HG03469 (cell line): ENCODE results near the gene PARP9.

ENCODE experiments used
- ATAC-seq: cut with Tn5 transposase; IDR thresholded peaks from one replicate; pipeline ENCODE4 v1.9.1; 2021; ENCODE audit warnings: mild to moderate bottlenecking, moderate library complexity, moderate number of reproducible peaks; ENCODE audit not compliant: unreplicated experiment

PARP9 gene

DNA sequence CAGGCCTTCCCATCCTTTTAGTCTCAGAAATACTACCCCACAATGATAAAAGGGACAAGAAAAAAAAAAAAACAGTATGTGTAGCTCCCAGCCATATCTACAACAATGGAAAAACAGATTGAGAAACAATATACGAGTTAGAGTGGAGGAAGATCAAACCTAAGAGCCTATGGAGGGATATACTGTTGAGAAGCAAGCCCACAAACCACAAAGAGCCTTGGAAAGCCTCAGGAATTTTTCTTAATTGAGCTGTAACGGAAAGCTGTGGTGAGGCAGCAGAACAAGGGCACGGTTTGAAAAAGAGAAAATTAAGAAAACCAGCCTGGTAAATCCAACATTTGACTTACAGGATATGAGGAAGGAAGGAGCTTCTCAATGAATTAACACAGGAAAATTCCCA lies 70.8 kb downstream of the PARP9 start:
- no peak for ATAC-seq

DNA sequence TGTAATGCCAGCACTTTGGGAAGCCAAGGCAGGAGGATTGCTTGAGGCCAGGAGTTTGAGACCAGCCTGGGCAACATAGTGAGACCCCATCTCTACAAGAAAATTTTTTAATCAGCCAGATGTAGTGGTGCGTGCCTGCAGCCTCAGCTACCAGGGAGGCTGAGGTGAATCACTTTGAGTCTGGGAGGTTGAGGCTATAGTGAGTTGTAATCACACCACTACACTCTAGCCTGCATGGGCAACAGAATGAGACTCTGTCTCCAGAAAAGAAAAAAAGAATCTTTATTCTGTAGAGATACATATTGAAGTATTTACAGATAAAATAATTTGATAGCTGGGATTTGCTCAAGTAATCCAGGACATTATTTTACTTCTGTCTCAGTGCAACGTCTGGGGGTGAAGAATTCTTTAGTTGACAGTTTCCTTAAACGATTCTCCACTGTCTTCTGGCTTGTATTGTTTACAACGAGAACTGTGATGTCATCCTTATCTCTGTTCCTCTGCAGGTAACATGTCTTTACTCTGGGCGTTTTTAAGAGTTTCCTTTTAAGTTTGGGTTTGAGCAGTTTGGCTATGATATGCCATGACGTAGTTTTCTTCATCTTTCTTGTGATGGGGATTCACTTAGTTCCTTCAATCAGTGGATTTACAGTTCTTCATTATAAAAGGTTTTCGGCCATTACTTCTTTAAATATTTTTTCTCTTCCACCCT lies 75.7 kb downstream of the PARP9 start:
- no peak for ATAC-seq

DNA sequence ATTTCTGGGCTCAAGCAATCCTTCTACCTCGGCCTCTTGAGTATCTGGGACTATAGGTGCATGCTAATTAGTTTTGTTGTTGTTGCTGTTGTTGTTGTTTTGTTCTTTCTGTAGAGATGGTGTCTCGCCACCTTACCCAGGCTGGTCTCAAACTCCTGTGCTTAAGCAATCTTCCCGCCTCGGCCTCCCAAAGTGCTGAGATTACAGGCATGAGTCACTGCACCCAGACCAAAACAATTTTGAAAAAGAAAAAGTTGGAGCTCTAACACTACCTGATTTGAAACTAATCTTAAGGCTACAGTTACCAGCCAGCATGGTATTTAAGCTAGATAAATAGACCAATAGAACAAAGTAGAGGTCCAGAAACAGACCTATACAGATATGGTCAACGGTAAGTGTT lies 79.1 kb downstream of the PARP9 start:
- ATAC-seq: no peak

DNA sequence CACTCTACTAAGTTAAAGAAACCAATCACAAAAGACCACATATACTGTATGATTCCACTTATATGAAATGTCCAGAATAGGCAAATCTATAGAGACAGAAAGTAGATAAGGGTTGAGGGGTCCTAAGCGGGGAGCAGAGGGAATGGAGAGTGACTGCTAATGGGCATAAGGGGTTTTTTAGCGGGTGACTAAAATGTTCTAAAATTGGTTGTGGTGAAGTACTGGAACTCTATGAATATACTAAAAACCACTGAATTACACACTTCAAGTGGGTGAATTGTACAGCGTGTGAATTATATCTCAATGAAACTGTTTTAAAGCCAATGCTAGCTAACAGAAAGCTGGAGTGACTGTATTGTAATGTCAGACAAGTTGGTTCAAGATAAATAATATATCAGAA lies 82.7 kb downstream of the PARP9 start:
- ATAC-seq: no peak
